GM23338 (cell line): ENCODE data around the gene GLYATL1B. TPM values are rescaled to one million over a fixed set of nuclear protein-coding genes. Genes with fewer than 3 reads are reported as not detected.

Experiments used
- ATAC-seq: fragments of 200-7000 bp; cut with Tn5 transposase; 3 replicates; pipeline ENCODE4 v1.9.1; 2020
- DNase-seq: peaks from one replicate; pipeline ENCODE4 v3.0.0-alpha.2; 2015; ENCODE audit warnings: low spot score
- H2AFZ ChIP-seq: fragments of 200-600 bp; sonication (generic); 2 replicates; pipeline ENCODE4 v1.8.0; 2016; ENCODE audit warnings: antibody characterized with exemption, mild to moderate bottlenecking, moderate library complexity
- H3F3A ChIP-seq: fragments of 200-600 bp; sonication (generic); replicated peaks from 2 replicates; pipeline ENCODE4 v1.8.0; 2017; ENCODE audit warnings: antibody characterized with exemption, mixed run types, low read depth
- H3K27ac ChIP-seq: fragments of 200-600 bp; sonication (generic); 2 replicates; pipeline ENCODE4 v1.6.1; 2016; ENCODE audit warnings: low read depth
- H3K27me3 ChIP-seq: fragments of 200-600 bp; sonication (generic); 2 replicates; pipeline ENCODE4 v1.8.0; 2016; ENCODE audit warnings: mild to moderate bottlenecking, mixed run types, moderate library complexity; ENCODE audit not compliant: insufficient read depth
- H3K36me3 ChIP-seq: fragments of 200-600 bp; sonication (generic); 2 replicates; pipeline ENCODE4 v1.8.0; 2016; ENCODE audit warnings: mild to moderate bottlenecking; ENCODE audit not compliant: insufficient read depth
- H3K4me1 ChIP-seq: fragments of 200-600 bp; sonication (generic); 2 replicates; pipeline ENCODE4 v1.8.0; 2016; ENCODE audit warnings: mild to moderate bottlenecking, moderate library complexity; ENCODE audit not compliant: insufficient read depth
- H3K4me2 ChIP-seq: fragments of 200-600 bp; sonication (generic); 2 replicates; pipeline ENCODE4 v1.7.1; 2017; ENCODE audit warnings: mixed run types
- H3K4me3 ChIP-seq: fragments of 200-600 bp; sonication (generic); 2 replicates; pipeline ENCODE4 v1.6.1; 2016; ENCODE audit warnings: mixed run types
- H3K79me2 ChIP-seq: fragments of 200-600 bp; sonication (generic); replicated peaks from 2 replicates; pipeline ENCODE4 v1.8.0; 2017; ENCODE audit warnings: mild to moderate bottlenecking; ENCODE audit not compliant: insufficient read depth
- H3K9me2 ChIP-seq: fragments of 200-600 bp; sonication (generic); 2 replicates; pipeline ENCODE4 v1.8.0; 2017; ENCODE audit not compliant: insufficient read depth
- H4K20me1 ChIP-seq: fragments of 200-600 bp; sonication (generic); replicated peaks from 2 replicates; pipeline ENCODE4 v1.8.0; 2017; ENCODE audit warnings: mild to moderate bottlenecking; ENCODE audit not compliant: insufficient read depth
- H3K27ac Mint-ChIP-seq: 2 replicates; pipeline ENCODE4 v1.8.0; 2020; ENCODE audit warnings: inconsistent platforms, mild to moderate bottlenecking, moderate library complexity, mixed read lengths
- H3K27me3 Mint-ChIP-seq: 3 replicates; pipeline ENCODE4 v1.8.0; 2022; ENCODE audit warnings: low read depth, mild to moderate bottlenecking, moderate library complexity, mixed read lengths, inconsistent platforms; ENCODE audit not compliant: insufficient read depth, poor library complexity
- H3K36me3 Mint-ChIP-seq: 3 replicates; pipeline ENCODE4 v1.8.0; 2021; ENCODE audit warnings: low read depth, mild to moderate bottlenecking, inconsistent platforms, moderate library complexity, mixed read lengths
- H3K4me1 Mint-ChIP-seq: 3 replicates; pipeline ENCODE4 v1.8.0; 2020; ENCODE audit warnings: mild to moderate bottlenecking, inconsistent platforms, mixed read lengths
- H3K4me3 Mint-ChIP-seq: 3 replicates; pipeline ENCODE4 v1.8.0; 2021; ENCODE audit warnings: moderate library complexity, mild to moderate bottlenecking, inconsistent platforms, mixed read lengths
- H3K9me3 Mint-ChIP-seq: 3 replicates; pipeline ENCODE4 v1.8.0; 2020; ENCODE audit warnings: moderate library complexity, mild to moderate bottlenecking, inconsistent platforms, mixed read lengths
- POLR2AphosphoS5 ChIP-seq: IDR thresholded peaks from 2 replicates; pipeline ENCODE4 v1.6.1; 2016; ENCODE audit warnings: antibody characterized with exemption, low read depth
- polyA plus RNA-seq: library from polyadenylated mRNA; unstranded; fragments of >200 nt; fragmentation: Nextera tagmentation; extraction: Ambion mirVana; gene quantifications from 2 replicates; pipeline ENCODE4 v1.2.1, GENCODE V29; 2016
- total RNA-seq: library from RNA; depleted of rRNA; stranded (reverse); fragments of >200 nt; shearing (Covaris generic); gene quantifications from 2 replicates; pipeline ENCODE4 v1.2.3, GENCODE V29; 2014
- TF ChIP-seq, protein P1 (sequence below), 2 experiments: fragments of 200-600 bp in 1 of 2; sonication (generic) in 1 of 2; conservative IDR thresholded peaks; 2 replicates each; pipeline versions ENCODE4 v1.5.1 to v1.6.1; 2016 to 2017; ENCODE audit warnings: antibody characterized with exemption in 2 of 2, low read depth in 2 of 2, mild to moderate bottlenecking in 2 of 2, moderate library complexity in 1 of 2
- TF ChIP-seq, protein P2 (sequence below): fragments of 250-450 bp; sonication (Bioruptor Pico); IDR thresholded peaks from 2 replicates; pipeline ENCODE4 v1.5.0; 2020; ENCODE audit warnings: mild to moderate bottlenecking, moderate library complexity

Gene GLYATL1B
- total and polyA plus RNA-seq, 2 experiments from 2014 or later, result 0.27 to 0.90 TPM

- ATAC-seq (no peak), DNase-seq (no peak)
- peak overlapping the region; percentile 92; the same call in 1 of the 3 replicates for H3K4me3 Mint-ChIP-seq
- no peak overlapping the region for H3K27ac ChIP-seq
- peaks cover 13% of the 10 kb centered on the region for H3K9me3 Mint-ChIP-seq
- TF ChIP-seq, protein P1, sequence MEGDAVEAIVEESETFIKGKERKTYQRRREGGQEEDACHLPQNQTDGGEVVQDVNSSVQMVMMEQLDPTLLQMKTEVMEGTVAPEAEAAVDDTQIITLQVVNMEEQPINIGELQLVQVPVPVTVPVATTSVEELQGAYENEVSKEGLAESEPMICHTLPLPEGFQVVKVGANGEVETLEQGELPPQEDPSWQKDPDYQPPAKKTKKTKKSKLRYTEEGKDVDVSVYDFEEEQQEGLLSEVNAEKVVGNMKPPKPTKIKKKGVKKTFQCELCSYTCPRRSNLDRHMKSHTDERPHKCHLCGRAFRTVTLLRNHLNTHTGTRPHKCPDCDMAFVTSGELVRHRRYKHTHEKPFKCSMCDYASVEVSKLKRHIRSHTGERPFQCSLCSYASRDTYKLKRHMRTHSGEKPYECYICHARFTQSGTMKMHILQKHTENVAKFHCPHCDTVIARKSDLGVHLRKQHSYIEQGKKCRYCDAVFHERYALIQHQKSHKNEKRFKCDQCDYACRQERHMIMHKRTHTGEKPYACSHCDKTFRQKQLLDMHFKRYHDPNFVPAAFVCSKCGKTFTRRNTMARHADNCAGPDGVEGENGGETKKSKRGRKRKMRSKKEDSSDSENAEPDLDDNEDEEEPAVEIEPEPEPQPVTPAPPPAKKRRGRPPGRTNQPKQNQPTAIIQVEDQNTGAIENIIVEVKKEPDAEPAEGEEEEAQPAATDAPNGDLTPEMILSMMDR (conservative IDR thresholded peaks at IDR 0.05; ENCODE audit: low read depth in 2 of 2), result no peak
- TF ChIP-seq, protein P2, sequence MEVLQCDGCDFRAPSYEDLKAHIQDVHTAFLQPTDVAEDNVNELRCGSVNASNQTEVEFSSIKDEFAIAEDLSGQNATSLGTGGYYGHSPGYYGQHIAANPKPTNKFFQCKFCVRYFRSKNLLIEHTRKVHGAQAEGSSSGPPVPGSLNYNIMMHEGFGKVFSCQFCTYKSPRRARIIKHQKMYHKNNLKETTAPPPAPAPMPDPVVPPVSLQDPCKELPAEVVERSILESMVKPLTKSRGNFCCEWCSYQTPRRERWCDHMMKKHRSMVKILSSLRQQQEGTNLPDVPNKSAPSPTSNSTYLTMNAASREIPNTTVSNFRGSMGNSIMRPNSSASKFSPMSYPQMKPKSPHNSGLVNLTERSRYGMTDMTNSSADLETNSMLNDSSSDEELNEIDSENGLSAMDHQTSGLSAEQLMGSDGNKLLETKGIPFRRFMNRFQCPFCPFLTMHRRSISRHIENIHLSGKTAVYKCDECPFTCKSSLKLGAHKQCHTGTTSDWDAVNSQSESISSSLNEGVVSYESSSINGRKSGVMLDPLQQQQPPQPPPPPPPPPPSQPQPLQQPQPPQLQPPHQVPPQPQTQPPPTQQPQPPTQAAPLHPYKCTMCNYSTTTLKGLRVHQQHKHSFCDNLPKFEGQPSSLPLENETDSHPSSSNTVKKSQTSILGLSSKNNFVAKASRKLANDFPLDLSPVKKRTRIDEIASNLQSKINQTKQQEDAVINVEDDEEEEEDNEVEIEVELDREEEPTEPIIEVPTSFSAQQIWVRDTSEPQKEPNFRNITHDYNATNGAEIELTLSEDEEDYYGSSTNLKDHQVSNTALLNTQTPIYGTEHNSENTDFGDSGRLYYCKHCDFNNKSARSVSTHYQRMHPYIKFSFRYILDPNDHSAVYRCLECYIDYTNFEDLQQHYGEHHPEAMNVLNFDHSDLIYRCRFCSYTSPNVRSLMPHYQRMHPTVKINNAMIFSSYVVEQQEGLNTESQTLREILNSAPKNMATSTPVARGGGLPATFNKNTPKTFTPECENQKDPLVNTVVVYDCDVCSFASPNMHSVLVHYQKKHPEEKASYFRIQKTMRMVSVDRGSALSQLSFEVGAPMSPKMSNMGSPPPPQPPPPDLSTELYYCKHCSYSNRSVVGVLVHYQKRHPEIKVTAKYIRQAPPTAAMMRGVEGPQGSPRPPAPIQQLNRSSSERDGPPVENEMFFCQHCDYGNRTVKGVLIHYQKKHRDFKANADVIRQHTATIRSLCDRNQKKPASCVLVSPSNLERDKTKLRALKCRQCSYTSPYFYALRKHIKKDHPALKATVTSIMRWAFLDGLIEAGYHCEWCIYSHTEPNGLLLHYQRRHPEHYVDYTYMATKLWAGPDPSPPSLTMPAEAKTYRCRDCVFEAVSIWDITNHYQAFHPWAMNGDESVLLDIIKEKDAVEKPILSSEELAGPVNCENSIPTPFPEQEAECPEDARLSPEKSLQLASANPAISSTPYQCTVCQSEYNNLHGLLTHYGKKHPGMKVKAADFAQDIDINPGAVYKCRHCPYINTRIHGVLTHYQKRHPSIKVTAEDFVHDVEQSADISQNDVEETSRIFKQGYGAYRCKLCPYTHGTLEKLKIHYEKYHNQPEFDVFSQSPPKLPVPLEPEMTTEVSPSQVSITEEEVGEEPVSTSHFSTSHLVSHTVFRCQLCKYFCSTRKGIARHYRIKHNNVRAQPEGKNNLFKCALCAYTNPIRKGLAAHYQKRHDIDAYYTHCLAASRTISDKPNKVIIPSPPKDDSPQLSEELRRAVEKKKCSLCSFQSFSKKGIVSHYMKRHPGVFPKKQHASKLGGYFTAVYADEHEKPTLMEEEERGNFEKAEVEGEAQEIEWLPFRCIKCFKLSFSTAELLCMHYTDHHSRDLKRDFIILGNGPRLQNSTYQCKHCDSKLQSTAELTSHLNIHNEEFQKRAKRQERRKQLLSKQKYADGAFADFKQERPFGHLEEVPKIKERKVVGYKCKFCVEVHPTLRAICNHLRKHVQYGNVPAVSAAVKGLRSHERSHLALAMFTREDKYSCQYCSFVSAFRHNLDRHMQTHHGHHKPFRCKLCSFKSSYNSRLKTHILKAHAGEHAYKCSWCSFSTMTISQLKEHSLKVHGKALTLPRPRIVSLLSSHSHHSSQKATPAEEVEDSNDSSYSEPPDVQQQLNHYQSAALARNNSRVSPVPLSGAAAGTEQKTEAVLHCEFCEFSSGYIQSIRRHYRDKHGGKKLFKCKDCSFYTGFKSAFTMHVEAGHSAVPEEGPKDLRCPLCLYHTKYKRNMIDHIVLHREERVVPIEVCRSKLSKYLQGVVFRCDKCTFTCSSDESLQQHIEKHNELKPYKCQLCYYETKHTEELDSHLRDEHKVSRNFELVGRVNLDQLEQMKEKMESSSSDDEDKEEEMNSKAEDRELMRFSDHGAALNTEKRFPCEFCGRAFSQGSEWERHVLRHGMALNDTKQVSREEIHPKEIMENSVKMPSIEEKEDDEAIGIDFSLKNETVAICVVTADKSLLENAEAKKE (CRISPR knock-in tag), result no peak
- TF ChIP-seq POLR2AphosphoS5, result no peak
- peaks cover 21% of the 10 kb centered on the region for H3K36me3 Mint-ChIP-seq
- H3K4me1 Mint-ChIP-seq, result peaks cover 25% of the 10 kb centered on the region
- peaks cover 4% of the 10 kb centered on the region; the same call in 1 of the 2 replicates for H3K27me3 ChIP-seq
- H3F3A ChIP-seq, result peaks cover 7% of the 10 kb centered on the region; the same call in 1 of the 2 replicates
- H3K36me3 ChIP-seq, result no peaks in the 10 kb centered on the region
- no peaks in the 10 kb centered on the region for H4K20me1 ChIP-seq
- H3K4me3 ChIP-seq, result peak overlapping the region; percentile 63; the same call in 1 of the 2 replicates
- peaks cover 26% of the 10 kb centered on the region for H3K4me1 ChIP-seq
- H3K4me2 ChIP-seq, result peak overlapping the region; percentile 84; the same call in 1 of the 2 replicates
- no peak overlapping the region for H2AFZ ChIP-seq
- H3K79me2 ChIP-seq, result peaks cover 9% of the 10 kb centered on the region; the same call in 1 of the 2 replicates
- H3K9me2 ChIP-seq, result no peaks in the 10 kb centered on the region
- H3K27me3 Mint-ChIP-seq, result peaks cover 14% of the 10 kb centered on the region
- H3K27ac Mint-ChIP-seq, result no peak overlapping the region
These were observed 55.1 kb downstream of the GLYATL1B start for GRCh38 chr11:59141191-59141590.
